Gastrocnemius medialis (tissue), 4 donors: ENCODE measurements around the gene CCDC150.

Experiments used
- POLR2A ChIP-seq, 2 donors: fragments of 450-650 bp; IDR thresholded peaks; one replicate each; pipeline ENCODE4 v1.6.1; 2017; ENCODE audit warnings: antibody characterized with exemption in 2 of 2, mild to moderate bottlenecking in 2 of 2, moderate library complexity in 2 of 2
- TF ChIP-seq, protein P1 (sequence below), 5 experiments: fragments of 450-650 bp in 3 of 5; fragments of 200-600 bp in 2 of 5; sonication (generic) in 2 of 5; IDR thresholded peaks in 4 of 5; conservative IDR thresholded peaks in 1 of 5; 1 replicate in 4 of 5; 2 replicates in 1 of 5; pipeline ENCODE4 v1.5.1; 2016 to 2019; ENCODE audit warnings: antibody characterized with exemption in 5 of 5, mild to moderate bottlenecking in 3 of 5, moderate library complexity in 3 of 5

GRCh38 chr2:196758474-196759377, 119.2 kb downstream of the CCDC150 start:
- TF ChIP-seq, protein P1, sequence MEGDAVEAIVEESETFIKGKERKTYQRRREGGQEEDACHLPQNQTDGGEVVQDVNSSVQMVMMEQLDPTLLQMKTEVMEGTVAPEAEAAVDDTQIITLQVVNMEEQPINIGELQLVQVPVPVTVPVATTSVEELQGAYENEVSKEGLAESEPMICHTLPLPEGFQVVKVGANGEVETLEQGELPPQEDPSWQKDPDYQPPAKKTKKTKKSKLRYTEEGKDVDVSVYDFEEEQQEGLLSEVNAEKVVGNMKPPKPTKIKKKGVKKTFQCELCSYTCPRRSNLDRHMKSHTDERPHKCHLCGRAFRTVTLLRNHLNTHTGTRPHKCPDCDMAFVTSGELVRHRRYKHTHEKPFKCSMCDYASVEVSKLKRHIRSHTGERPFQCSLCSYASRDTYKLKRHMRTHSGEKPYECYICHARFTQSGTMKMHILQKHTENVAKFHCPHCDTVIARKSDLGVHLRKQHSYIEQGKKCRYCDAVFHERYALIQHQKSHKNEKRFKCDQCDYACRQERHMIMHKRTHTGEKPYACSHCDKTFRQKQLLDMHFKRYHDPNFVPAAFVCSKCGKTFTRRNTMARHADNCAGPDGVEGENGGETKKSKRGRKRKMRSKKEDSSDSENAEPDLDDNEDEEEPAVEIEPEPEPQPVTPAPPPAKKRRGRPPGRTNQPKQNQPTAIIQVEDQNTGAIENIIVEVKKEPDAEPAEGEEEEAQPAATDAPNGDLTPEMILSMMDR (IDR thresholded peaks at IDR 0.05 in 4 of 5, conservative IDR thresholded peaks at IDR 0.05 in 1 of 5): peak in 1 of 5 experiments; percentile 9
- no peak for TF ChIP-seq POLR2A (IDR thresholded peaks at IDR 0.05)
